ENCODE results near the gene CRYBB2.
"Not testable (repeated sequence)": the region's sequence is repeated elsewhere in the genome, so short reads cannot be mapped to it uniquely, and the experiment has no call there.

The CRYBB2 gene, protein sequence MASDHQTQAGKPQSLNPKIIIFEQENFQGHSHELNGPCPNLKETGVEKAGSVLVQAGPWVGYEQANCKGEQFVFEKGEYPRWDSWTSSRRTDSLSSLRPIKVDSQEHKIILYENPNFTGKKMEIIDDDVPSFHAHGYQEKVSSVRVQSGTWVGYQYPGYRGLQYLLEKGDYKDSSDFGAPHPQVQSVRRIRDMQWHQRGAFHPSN

GRCh38 chr22:25219211-25219689 is at the start of gene CRYBB2:
Gene CRYBB2, plus strand, starts transcription at chr22:25219639. Its CDS starts 1,791 bp downstream, at chr22:25221430.
- no peak for DNase-seq (ENCODE audit: low read depth in 2 of 3, low spot score in 2 of 3)

DNA sequence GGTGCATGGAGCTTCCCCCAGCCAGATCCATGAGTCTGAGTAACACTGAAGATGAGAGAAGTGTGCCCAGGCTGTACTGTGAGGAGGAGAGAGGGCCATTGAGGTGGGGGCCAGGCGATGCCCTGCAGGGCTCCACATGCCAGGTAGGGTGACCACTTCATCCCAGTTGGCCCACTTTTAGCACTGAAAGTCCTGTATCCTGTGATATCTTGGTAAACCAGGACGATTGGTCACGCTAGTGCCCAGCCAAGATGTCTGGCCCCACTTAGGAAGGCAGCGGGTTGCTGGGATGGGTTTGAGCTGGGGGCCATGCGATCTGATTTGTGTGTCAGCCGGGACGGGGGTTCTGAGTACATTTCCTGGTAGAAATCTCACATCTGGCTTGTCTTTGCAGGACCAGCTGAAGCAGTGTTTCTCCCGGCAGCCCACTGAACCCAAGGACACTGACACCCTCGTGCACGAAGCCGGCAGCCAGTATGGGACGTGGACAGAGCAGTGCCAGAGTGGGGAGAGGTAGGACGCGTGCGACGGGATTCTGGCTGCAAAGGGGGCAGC is 48.9 kb upstream of the CRYBB2 start:
- DNase-seq (ENCODE audit: low read depth in 2 of 3, low spot score in 2 of 3): no peak

GRCh38 chr22:25172153-25172552 is 47.3 kb upstream of the CRYBB2 start:
- no peak for DNase-seq (ENCODE audit: low read depth in 2 of 3, low spot score in 2 of 3)

DNA sequence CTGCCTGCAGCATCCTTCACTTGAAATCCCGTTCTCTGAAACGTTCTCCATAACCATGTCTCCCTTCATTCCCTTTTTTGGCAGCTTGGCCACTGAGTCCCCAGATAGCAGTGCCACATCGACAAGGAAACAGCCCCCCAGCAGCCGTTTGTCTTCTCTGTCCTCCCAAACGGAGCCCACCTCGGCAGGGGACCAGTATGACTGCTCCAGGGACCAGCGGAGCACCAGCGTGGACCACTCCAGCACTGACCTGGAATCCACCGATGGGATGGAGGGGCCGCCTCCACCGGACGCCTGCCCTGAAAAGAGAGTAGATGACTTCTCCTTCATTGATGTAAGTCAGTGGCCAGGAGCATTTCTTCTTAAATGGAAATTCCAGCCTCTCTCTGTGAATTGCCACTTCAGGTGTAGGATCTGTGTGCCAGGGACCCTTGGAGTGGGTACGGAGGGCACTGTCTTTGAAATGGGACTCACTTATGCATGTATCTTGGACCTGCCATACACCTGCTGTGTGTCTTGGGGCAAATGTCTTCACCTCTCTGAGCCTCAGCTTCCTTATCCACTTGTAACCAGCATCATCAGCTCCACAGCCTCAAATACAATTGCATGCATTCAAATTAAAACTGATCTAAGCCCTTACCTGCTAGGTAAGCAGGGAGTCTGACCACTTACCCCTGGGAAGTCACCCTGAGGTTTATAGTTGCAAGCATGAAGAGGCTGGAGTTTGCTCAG is 45.1 kb upstream of the CRYBB2 start:
- DNase-seq (ENCODE audit: low read depth in 2 of 3, low spot score in 2 of 3): no peak

GRCh38 chr22:25174888-25175411 is 44.5 kb upstream of the CRYBB2 start:
- DNase-seq (ENCODE audit: low read depth in 2 of 3, low spot score in 2 of 3): no peak

GRCh38 chr22:25176175-25176574 is 43.3 kb upstream of the CRYBB2 start:
- DNase-seq (ENCODE audit: low read depth in 2 of 3, low spot score in 2 of 3): no peak

DNA sequence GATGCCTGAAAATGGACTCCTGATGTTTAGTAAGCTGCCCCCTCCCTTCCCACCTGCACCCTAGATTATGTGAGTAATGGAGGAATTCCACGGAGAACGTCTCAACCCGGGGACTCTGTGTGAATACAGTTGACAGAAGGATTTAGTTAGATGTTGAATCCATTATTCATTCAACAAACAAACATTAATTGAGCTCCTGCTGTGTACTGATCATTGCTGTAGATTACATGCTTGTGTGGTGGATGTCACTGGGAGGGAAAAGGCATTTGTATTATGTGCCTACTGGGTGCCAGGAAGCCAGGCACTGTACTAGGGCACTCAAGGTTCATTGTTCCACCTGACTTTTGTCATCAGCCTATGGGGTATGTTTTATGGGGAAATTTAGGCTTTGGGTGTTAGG is 42.6 kb upstream of the CRYBB2 start:
- DNase-seq (ENCODE audit: low read depth in 2 of 3, low spot score in 2 of 3): no peak

DNA sequence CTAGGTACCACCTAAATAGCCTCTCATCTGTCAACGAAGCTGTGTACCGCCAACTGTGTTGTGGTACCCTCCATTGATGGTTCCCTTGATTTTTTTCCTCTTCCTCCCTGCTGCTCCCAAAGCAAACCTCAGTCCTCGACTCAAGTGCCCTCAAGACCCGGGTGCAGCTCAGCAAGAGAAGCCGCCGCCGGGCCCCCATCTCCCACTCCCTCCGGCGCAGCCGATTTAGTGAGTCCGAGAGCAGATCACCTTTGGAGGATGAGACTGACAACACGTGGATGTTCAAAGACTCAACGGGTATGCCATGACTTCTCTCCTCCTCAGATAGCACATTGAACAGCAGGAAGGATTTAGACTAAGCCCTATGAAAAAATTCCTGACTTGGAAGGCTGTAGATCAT is 42.2 kb upstream of the CRYBB2 start:
- DNase-seq (ENCODE audit: low read depth in 2 of 3, low spot score in 2 of 3): no peak

DNA sequence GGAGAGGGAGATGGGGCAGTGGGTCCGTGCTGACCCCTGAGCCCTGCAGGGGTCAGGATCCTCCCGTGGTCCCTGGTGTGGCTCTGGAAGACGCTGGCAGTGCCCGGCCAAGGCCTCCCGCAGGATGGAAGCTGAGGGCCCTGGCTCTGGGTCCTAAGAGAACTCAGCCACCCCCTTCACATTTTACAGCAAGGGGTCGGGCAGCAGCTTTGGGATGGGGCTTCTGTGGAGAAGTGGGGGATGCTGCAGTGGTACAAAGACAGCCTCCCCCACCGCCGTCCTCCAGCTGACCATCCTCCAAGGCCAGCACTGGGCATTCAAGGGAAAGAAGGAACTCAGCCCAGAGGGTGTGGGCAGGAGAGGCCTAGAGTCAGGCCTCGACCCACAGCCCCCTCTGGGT is 41.5 kb upstream of the CRYBB2 start:
- no peak for DNase-seq (ENCODE audit: low read depth in 2 of 3, low spot score in 2 of 3)

- not testable (repeated sequence) for DNase-seq (ENCODE audit: low read depth in 2 of 3, low spot score in 2 of 3)
Observed at GRCh38 chr22:25178348-25178747, 41.1 kb upstream of the CRYBB2 start.

DNA sequence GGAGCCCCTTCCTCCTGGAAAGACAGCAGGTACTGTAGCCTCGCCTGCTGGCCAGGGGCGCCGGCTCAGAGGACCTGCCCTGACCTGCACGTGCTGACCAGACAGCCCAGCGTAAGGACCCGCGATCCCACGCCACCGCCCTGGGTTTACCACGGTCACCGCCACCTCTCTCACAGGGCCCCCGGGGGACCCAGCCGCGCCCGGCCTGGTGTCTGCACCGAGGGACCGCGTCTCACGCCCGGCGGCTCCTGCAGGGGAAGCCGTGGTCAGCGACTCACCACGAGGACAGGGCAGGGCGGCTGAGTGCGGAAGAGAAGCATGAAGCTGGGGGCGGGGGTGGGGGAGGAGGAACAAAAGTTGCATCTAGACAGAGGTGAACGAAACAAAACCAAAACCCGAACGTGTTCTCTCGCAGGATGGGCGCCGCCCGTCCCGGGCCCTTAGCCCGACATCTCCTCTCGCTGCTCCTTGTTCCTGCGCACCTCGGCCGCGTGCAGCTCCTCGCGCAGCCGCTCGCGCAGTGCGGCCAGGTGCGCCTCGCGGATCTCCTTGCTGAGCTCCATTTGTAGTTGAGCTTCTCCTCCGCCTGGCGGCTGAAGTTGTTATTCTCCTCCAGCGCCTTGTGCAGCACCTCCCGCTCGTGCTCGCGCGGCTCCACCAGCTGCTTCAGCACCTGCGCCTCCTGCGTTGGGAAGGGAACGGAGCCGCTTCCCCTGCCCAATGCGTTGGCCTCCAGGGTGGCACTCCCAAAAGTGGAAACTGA is 40.4 kb upstream of the CRYBB2 start:
- DNase-seq (ENCODE audit: low read depth in 2 of 3, low spot score in 2 of 3): not testable (repeated sequence)

- no peak for DNase-seq (ENCODE audit: low read depth in 2 of 3, low spot score in 2 of 3)
Observed at GRCh38 chr22:25182131-25183110, 37.0 kb upstream of the CRYBB2 start.

- no peak for DNase-seq (ENCODE audit: low read depth in 2 of 3, low spot score in 2 of 3)
Observed at GRCh38 chr22:25183949-25184619, 35.4 kb upstream of the CRYBB2 start.

DNA sequence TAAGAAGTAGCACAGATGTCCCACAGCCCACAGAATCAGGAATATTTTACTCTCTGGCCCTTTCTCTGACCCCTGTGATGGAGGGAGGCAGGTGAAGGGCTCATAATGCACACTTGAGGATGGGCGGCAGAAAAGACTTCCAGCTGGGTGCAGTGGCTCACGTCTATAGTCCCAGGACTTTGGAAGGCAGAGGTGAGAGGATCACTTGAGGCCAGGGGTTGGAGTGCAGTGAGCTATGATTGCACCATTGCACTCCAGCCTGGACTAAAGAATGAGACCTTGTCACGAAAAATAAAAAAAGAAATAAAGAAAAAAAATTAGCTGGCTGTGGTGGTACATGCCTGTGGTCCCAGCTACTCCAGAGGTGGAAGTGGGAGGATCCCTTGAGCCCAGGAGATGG is 33.3 kb upstream of the CRYBB2 start:
- DNase-seq (ENCODE audit: low read depth in 2 of 3, low spot score in 2 of 3): no peak

DNA sequence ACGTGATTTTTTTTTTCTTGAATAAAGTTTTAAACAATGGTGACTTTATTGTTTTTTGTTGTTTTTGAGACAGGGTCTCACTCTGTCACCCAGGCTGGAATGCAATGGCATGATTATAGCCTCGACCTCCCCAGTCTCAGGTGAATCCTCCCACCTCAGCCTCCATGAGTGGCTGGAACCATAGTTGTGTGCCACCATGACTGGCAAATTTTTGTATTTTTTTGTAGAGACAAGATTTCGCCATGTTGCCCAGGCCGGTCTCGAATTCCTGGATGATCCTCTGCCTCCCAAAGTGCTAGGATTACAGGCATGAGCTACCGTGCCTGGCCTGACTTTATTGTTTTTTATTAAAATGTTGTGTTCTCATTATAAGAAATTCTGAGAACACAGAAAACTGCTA is 32.0 kb upstream of the CRYBB2 start:
- DNase-seq (ENCODE audit: low read depth in 2 of 3, low spot score in 2 of 3): no peak

GRCh38 chr22:25192406-25192805 is 27.0 kb upstream of the CRYBB2 start:
- DNase-seq (ENCODE audit: low read depth in 2 of 3, low spot score in 2 of 3): no peak

GRCh38 chr22:25193130-25193529 is 26.3 kb upstream of the CRYBB2 start:
- DNase-seq (ENCODE audit: low read depth in 2 of 3, low spot score in 2 of 3): no peak

DNA sequence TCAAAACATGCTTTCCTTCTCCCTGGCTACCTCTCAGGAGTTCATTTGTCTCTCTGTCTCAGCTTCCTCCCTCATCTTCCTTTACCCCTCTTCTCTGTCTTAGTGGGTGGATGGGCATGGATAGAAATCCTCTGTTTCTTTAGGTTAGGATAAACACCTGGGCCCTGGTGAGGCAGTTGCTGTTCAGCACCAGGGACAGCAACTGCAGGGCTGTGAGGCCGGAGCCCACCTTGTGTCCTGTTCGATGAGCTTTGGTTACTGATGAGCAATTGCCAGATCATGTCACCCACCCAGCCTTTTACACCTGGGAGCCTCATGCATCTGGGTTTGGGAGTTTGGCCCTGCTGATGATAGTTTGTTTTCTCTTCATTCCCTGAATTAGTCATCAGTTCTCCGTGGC is 25.9 kb upstream of the CRYBB2 start:
- DNase-seq (ENCODE audit: low read depth in 2 of 3, low spot score in 2 of 3): no peak

DNA sequence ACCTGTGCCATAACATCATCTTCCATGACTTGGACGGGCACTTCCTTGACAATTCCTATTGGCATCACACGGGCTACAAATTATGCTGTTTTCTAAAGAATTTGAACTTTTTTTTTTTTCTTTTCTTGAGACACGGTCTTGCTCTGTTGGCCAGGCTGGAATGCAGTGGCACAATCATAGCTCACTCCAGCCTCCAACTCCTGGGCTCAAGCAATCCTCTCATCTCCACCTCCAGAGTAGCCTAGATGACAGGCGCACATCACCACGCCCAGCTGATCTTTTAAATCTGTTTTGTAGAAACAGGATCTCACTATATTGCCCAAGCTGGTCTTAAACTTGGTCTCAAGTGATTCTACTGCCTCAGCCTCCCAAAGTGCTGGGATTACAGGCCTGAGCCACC is 23.1 kb upstream of the CRYBB2 start:
- no peak for DNase-seq (ENCODE audit: low read depth in 2 of 3, low spot score in 2 of 3)

DNA sequence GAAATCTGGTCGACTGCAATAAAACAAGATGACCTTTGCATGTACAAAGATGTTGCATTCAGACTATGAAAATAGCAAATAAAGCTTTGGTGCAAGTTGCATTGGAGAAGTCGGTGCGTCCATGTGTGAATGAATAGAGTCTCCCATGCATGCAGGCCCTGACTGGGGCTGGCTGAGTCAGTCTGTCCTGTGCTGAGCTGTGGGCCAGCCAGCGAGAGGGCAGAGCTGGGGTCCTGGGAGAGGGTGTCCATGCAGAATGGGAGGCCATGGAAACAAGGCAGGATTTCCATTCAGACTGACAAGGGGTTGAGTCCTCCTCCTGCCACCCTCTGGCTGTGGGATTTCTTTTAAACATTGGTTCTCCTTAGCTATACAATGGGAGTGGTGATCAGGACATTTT is 22.1 kb upstream of the CRYBB2 start:
- DNase-seq (ENCODE audit: low read depth in 2 of 3, low spot score in 2 of 3): no peak

Measured in activated CD8-positive, alpha-beta memory T cell treated with anti-CD3 and anti-CD28 coated beads for 48 hours (primary cell).